PC-9 (cell line): ENCODE results near the gene INTS7. TPM values are rescaled to one million over a fixed set of nuclear protein-coding genes. Genes with fewer than 3 reads are reported as not detected.

Source experiments
- BruUV-seq: library from RNA; stranded (reverse); fragments of 400-500 nt; replicated peaks from 2 replicates; lab custom pipeline; 2021; lab: Mats Ljungman, UMichigan
- CTCF ChIA-PET: fragments of 300-600 bp; sonication (Branson Sonifier 250); formaldehyde crosslinking; loops from one replicate; lab custom pipeline; 2022; ENCODE audit warnings: antibody characterized with exemption; lab: Charles Lee
- POLR2A ChIA-PET: fragments of 300-600 bp; sonication (Branson Sonifier 250); formaldehyde crosslinking; loops from one replicate; lab custom pipeline; 2022; ENCODE audit warnings: antibody characterized with exemption; ENCODE audit not compliant: unreplicated experiment; lab: Charles Lee
- DNase-seq, 2 experiments: peaks; one replicate each; pipeline versions ENCODE4 v3.0.0 to v3.0.0-alpha.2; 2015 to 2022; ENCODE audit warnings: mixed read lengths in 1 of 2
- H2AFZ ChIP-seq: fragments of 200-600 bp; sonication (generic); 2 replicates; pipeline ENCODE4 v1.8.1; 2017; ENCODE audit warnings: antibody characterized with exemption
- H3F3A ChIP-seq: fragments of 200-600 bp; sonication (generic); 2 replicates; pipeline ENCODE4 v1.8.1; 2017; ENCODE audit warnings: antibody characterized with exemption, mild to moderate bottlenecking, low read depth; ENCODE audit not compliant: insufficient read depth
- H3K27ac ChIP-seq: fragments of 200-600 bp; sonication (generic); 2 replicates; pipeline ENCODE4 v1.6.1; 2016; ENCODE audit warnings: mixed run types
- H3K27me3 ChIP-seq: fragments of 200-600 bp; sonication (generic); 2 replicates; pipeline ENCODE4 v1.6.1; 2016; ENCODE audit warnings: low read depth, mixed run types; ENCODE audit not compliant: insufficient read depth
- H3K36me3 ChIP-seq: fragments of 200-600 bp; sonication (generic); 2 replicates; pipeline ENCODE4 v1.6.1; 2016; ENCODE audit warnings: low read depth, mixed run types
- H3K4me1 ChIP-seq: fragments of 200-600 bp; sonication (generic); replicated peaks from 2 replicates; pipeline ENCODE4 v1.6.1; 2016; ENCODE audit warnings: mixed run types; ENCODE audit not compliant: insufficient read depth
- H3K4me2 ChIP-seq: fragments of 200-600 bp; sonication (generic); 2 replicates; pipeline ENCODE4 v1.6.1; 2017; ENCODE audit warnings: mixed run types
- H3K4me3 ChIP-seq: fragments of 200-600 bp; sonication (generic); 2 replicates; pipeline ENCODE4 v1.6.1; 2016; ENCODE audit warnings: mixed run types
- H3K79me2 ChIP-seq: fragments of 200-600 bp; sonication (generic); 2 replicates; pipeline ENCODE4 v1.6.1; 2017; ENCODE audit warnings: low read depth, mixed run types
- H3K9me2 ChIP-seq: fragments of 200-600 bp; sonication (generic); 2 replicates; pipeline ENCODE4 v1.8.1; 2017; ENCODE audit warnings: mild to moderate bottlenecking; ENCODE audit not compliant: insufficient read depth
- H3K9me3 ChIP-seq: fragments of 200-600 bp; sonication (generic); 2 replicates; pipeline ENCODE4 v1.8.1; 2016; ENCODE audit warnings: low read depth; ENCODE audit not compliant: insufficient read depth
- H4K20me1 ChIP-seq: fragments of 200-600 bp; sonication (generic); 2 replicates; pipeline ENCODE4 v1.8.1; 2017; ENCODE audit not compliant: insufficient read depth
- EZH2 ChIP-seq: fragments of 200-600 bp; sonication (generic); IDR thresholded peaks from 2 replicates; pipeline ENCODE4 v1.8.0; 2017; ENCODE audit warnings: antibody characterized with exemption, low read depth
- intact Hi-C: fragments of 100-400 bp; cut with micrococcal nuclease; formaldehyde crosslinking; loops from one replicate; pipeline ENCODE4 v1.10.0; 2022; ENCODE audit not compliant: unreplicated experiment
- total RNA-seq: library from RNA; stranded (reverse); gene quantifications from 2 replicates; pipeline ENCODE4 v1.2.3, GENCODE V29; 2021
- TF ChIP-seq, protein P1 (sequence below): fragments of 200-600 bp; sonication (generic); conservative IDR thresholded peaks from 2 replicates; pipeline ENCODE4 v1.6.1; 2017; ENCODE audit warnings: mixed run types, antibody characterized with exemption, mild to moderate bottlenecking, moderate library complexity

The INTS7 gene
- total RNA-seq, 1 experiment from 2014 or later: 24.7 TPM

DNA sequence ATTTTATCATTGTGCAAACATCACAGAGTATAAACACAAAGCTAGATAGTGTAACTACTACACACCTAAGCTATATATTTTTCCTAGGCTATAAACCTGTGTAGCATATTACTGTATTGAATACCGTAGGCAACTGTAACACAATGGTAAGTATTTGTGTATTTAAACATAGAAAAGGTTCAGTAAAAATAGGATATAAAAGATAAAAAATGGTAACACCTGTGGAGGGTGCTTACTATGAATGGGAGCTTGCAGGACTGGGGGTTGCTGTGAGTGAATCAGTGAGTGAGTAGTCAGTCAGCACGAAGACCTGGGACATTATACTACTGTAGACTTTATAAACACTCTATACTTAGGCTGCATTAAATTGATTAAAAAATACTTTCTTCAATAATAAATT, 4.3 kb upstream of the INTS7 start:
- TF ChIP-seq, protein P1, sequence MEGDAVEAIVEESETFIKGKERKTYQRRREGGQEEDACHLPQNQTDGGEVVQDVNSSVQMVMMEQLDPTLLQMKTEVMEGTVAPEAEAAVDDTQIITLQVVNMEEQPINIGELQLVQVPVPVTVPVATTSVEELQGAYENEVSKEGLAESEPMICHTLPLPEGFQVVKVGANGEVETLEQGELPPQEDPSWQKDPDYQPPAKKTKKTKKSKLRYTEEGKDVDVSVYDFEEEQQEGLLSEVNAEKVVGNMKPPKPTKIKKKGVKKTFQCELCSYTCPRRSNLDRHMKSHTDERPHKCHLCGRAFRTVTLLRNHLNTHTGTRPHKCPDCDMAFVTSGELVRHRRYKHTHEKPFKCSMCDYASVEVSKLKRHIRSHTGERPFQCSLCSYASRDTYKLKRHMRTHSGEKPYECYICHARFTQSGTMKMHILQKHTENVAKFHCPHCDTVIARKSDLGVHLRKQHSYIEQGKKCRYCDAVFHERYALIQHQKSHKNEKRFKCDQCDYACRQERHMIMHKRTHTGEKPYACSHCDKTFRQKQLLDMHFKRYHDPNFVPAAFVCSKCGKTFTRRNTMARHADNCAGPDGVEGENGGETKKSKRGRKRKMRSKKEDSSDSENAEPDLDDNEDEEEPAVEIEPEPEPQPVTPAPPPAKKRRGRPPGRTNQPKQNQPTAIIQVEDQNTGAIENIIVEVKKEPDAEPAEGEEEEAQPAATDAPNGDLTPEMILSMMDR: no peak
- no peak for TF ChIP-seq EZH2
- peaks cover 59% of the 10 kb centered on the region for H3K79me2 ChIP-seq
- no peaks in the 10 kb centered on the region for H3K27me3 ChIP-seq
- no peak overlapping the region for H3K4me2 ChIP-seq
- no TSS peak for BruUV-seq
- H3K9me3 ChIP-seq: no peaks in the 10 kb centered on the region
- no peak overlapping the region for H3K4me3 ChIP-seq
- peaks cover 9% of the 10 kb centered on the region for H3K36me3 ChIP-seq
- no peaks in the 10 kb centered on the region for H3K9me2 ChIP-seq
- intact Hi-C loops: loop anchor here (10.0 kb wide), 2 partner anchors 215 to 415 kb away; no protein-coding TSS in a partner anchor
- H3F3A ChIP-seq: peaks cover 5% of the 10 kb centered on the region; the same call in 1 of the 2 replicates
- POLR2A ChIA-PET: no interaction called here
- H2AFZ ChIP-seq: no peak overlapping the region
- no peak for DNase-seq
- CTCF ChIA-PET: interaction anchor here (1.0 to 1.2 kb wide), 2 partner anchors 277 to 359 kb away, joined by 3 to 6 read pairs; no protein-coding TSS in a partner anchor
- no peaks in the 10 kb centered on the region for H4K20me1 ChIP-seq
- H3K4me1 ChIP-seq: peaks cover 19% of the 10 kb centered on the region
- H3K27ac ChIP-seq: no peak overlapping the region

DNA sequence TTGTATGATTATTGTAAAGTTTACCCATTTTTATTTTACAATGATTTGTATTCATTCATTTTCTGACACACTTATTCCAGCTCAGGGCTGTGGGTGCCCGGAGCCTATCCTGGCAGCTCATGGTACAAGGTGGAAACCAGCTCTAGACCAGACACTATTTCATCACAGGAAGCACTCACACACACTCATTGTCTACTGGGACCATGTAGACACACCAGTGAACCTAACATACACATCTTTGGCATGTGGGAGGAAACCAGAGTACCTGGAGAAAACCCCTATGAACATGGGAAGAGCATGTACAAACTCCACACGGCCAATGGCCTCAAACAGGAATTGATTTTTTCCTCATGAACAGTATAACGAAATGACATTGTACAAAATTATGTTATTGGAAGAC, 2.5 kb upstream of the INTS7 start:
- Histone ChIP-seq H3K27ac (no peak overlapping the region), H3K9me2 (no peaks in the 10 kb centered on the region), H3K9me3 (no peaks in the 10 kb centered on the region), H2AFZ (no peak overlapping the region), H3K4me3 (peak overlapping the region; percentile 93; the same call in 1 of the 2 replicates), H4K20me1 (no peaks in the 10 kb centered on the region), H3K4me2 (peak overlapping the region; percentile 84), H3F3A (peaks cover 8% of the 10 kb centered on the region; the same call in 1 of the 2 replicates), H3K4me1 (peaks cover 33% of the 10 kb centered on the region), H3K36me3 (peaks cover 9% of the 10 kb centered on the region), H3K27me3 (no peaks in the 10 kb centered on the region), H3K79me2 (peaks cover 76% of the 10 kb centered on the region)
- TF ChIP-seq, protein P1: no peak
- no peak for TF ChIP-seq EZH2
- no peak for DNase-seq
- ChIA-PET POLR2A (no interaction called here), CTCF (no interaction called here)
- intact Hi-C loops: loop anchor here (10.0 kb wide), 2 partner anchors 213 to 417 kb away; no protein-coding TSS in a partner anchor
- BruUV-seq: no TSS peak

DNA sequence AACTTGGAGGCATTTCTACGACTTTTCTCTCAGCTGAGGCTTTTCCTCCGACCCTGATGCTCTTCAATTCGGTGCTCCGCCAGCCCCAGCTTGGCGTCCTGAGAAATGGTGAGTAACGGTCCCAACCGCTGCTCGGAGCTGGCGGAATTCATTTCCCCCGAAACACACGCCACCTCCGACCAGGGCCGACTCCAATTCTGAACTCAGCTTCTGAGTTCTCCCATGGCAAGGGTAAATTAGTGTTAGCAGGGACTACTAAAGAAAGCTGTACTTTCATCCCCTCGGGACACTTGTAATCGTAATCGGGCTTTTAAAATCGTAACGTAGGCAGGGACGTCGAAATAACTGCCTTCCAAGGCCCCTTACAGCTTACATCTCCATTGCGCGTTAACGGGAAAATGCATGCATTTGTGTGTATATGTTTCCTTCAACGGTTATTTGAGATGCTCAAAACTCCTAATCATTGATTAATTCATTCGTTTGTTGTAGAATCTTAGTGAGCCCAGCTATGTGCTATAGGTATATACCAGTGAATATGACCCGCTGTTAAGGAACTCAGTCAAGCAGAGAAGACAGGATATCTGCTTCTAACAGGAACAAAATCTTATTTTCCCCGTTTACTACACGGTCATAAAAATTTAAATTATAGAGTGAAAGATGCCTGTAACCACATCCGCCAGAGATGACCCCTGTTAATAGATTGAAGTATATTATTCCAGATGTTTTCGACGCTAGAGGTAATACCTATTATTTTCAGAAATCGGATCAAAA, 663 bp upstream of the INTS7 start:
- no peak overlapping the region for H3K27ac ChIP-seq
- H3K79me2 ChIP-seq: peaks cover 85% of the 10 kb centered on the region
- ChIA-PET POLR2A (interaction anchor here (0.5 to 1.5 kb wide), 7 partner anchors 45 to 572 kb away, joined by 4 to 8 read pairs (median 4); no protein-coding TSS in a partner anchor), CTCF (interaction anchor here (0.5 to 2.1 kb wide), 18 partner anchors 23 to 1022 kb away, joined by 3 to 47 read pairs (median 4); no protein-coding TSS in a partner anchor)
- H2AFZ ChIP-seq: peak overlapping the region; percentile 99
- no peaks in the 10 kb centered on the region for H3K9me3 ChIP-seq
- no peaks in the 10 kb centered on the region for H4K20me1 ChIP-seq
- H3K36me3 ChIP-seq: peaks cover 9% of the 10 kb centered on the region; the same call in 1 of the 2 replicates
- H3K4me2 ChIP-seq: peak overlapping the region; percentile 84
- intact Hi-C loops: loop anchor here (1.0 to 10.0 kb wide), 5 partner anchors 24 to 419 kb away; no protein-coding TSS in a partner anchor
- peaks cover 24% of the 10 kb centered on the region for H3F3A ChIP-seq
- no peaks in the 10 kb centered on the region for H3K9me2 ChIP-seq
- no peak for DNase-seq
- BruUV-seq: TSS peak; percentile 61
- peak overlapping the region; percentile 93 for H3K4me3 ChIP-seq
- H3K27me3 ChIP-seq: no peaks in the 10 kb centered on the region
- peaks cover 45% of the 10 kb centered on the region for H3K4me1 ChIP-seq
- TF ChIP-seq EZH2: no peak
- TF ChIP-seq, protein P1: no peak
